Heart right ventricle (tissue), 16 donors: ENCODE results near the gene SLC15A3. TPM values are rescaled to one million over a fixed set of nuclear protein-coding genes. Genes with fewer than 3 reads are reported as not detected.

ENCODE experiments used
- ATAC-seq, 8 donors: fragments of 200-7000 bp; cut with Tn5 transposase; one replicate each; pipeline ENCODE4 v1.9.1; 2020; ENCODE audit warnings: mild to moderate bottlenecking in 8 of 8, moderate library complexity in 8 of 8, moderate number of reproducible peaks in 1 of 8
- DNase-seq, 2 donors: peaks; one replicate each; pipeline ENCODE4 v3.0.0-alpha.2; 2020
- H3K27ac ChIP-seq, 10 donors: fragments of 200-600 bp; sonication (generic) in 2 of 10; one replicate each; pipeline versions ENCODE4 v1.5.0 to v1.8.0; 2020 to 2022; ENCODE audit warnings: mild to moderate bottlenecking in 3 of 10
- H3K27me3 ChIP-seq, 7 donors: fragments of 200-600 bp; one replicate each; pipeline ENCODE4 v1.8.0; 2021 to 2022; ENCODE audit warnings: mild to moderate bottlenecking in 2 of 7
- H3K36me3 ChIP-seq, 9 donors: fragments of 200-600 bp; sonication (generic) in 1 of 9; one replicate each; pipeline versions ENCODE4 v1.5.0 to v1.8.0; 2020 to 2022; ENCODE audit warnings: mild to moderate bottlenecking in 2 of 9
- H3K4me1 ChIP-seq, 9 donors: fragments of 200-600 bp; sonication (generic) in 1 of 9; one replicate each; pipeline versions ENCODE4 v1.5.0 to v1.8.0; 2020 to 2022; ENCODE audit warnings: mild to moderate bottlenecking in 4 of 9
- H3K4me3 ChIP-seq, 10 donors: fragments of 200-600 bp; sonication (generic) in 2 of 10; one replicate each; pipeline versions ENCODE4 v1.5.0 to v1.8.0; 2020 to 2022; ENCODE audit warnings: mild to moderate bottlenecking in 7 of 10, moderate library complexity in 2 of 10
- H3K9me3 ChIP-seq, 11 donors: fragments of 200-600 bp in 10 of 11; sonication (generic) in 2 of 11; one replicate each; pipeline versions ENCODE4 v1.5.0 to v1.8.0; 2013 to 2022; ENCODE audit warnings: mild to moderate bottlenecking in 2 of 11, control low read depth in 1 of 11, moderate library complexity in 1 of 11
- CTCF ChIP-seq, 9 donors: fragments of 200-600 bp; sonication (generic) in 2 of 9; IDR thresholded peaks; one replicate each; pipeline versions ENCODE4 v1.5.0 to v1.8.0; 2021 to 2022; ENCODE audit warnings: antibody characterized with exemption in 9 of 9, mild to moderate bottlenecking in 5 of 9, moderate library complexity in 1 of 9
- WGBS, 2 donors: extraction: QIAGEN DNeasy Blood & Tissue Kit; methylation state at CpG; one replicate each; pipeline ENCODE4 v1.1.7; 2013; ENCODE audit warnings: inconsistent platforms in 1 of 2; 5-methylcytosine and 5-hydroxymethylcytosine counted together
- intact Hi-C, 10 donors: fragments of 100-400 bp; cut with DNase I; formaldehyde crosslinking; loops; one replicate each; pipeline versions ENCODE4 v1.11.1 to v1.14.2; 2022
- polyA plus RNA-seq, 2 donors: library from polyadenylated mRNA; stranded (reverse); fragments of 200-250 nt; gene quantifications; one replicate each; pipeline ENCODE4 v1.2.3, GENCODE V29; 2013
- total RNA-seq, 10 donors: library from RNA; stranded (reverse); fragmentation: NEBNext Ultra II Directional in 3 of 10; extraction: Animal tissue kit (Norgen Biotek cat#: 25700) in 3 of 10; gene quantifications; one replicate each; pipeline versions ENCODE4 v1.2.1 to v1.2.4, GENCODE V29; 2021 to 2023
- donor health status: Arrhythmogenic right ventricular cardiomyopathy.
- donor health status: ischemic (EF 13 %, LVEDD 7.1; RV severe dilation, severe dysfunction).
- donor health status: healthy with polysubstance abuse.
- donor health status: DM: no; HTN: yes; CAD: no.
- donor health status: DM: no; HTN: no; CAD: no.
- donor health status: ischemic (EF 25% LVEDD 6.9; RV normal size, moderate dysfunction).
- donor health status: ischemic (EF 25% LVEDD 5.7; RV mildly dilated, moderate dysfunction).
- donor health status: healthy.
- donor health status: DM: yes; HTN: yes; CAD: no.
- donor health status: Ischemic cardiomyopathy.
- donor health status: ischemic (EF 35%, LVEDD 5.7; RV mildly dilated, moderate dysfunction).
- donor health status: nonischemic (EF 11% LVEDD 7.7; RV severe dilation, severe dysfunction).
- donor health status: DM: yes; HTN: yes; CAD: no.
- donor health status: PGD.
- donor health status: ischemic (EF 29% LVEDD 5.4; RV normal size, mild dysfunction).
- donor health status: nonischemic (EF 23%, LVEDD 6.1; RV moderate dilation, normal function).

Gene SLC15A3
- total and polyA plus RNA-seq, 12 donors: 9.5 to 52.4 (median 19.5) TPM

GRCh38 chr11:60919956-60920355 lies 32.0 kb downstream of the SLC15A3 start:
- no peak for TF ChIP-seq CTCF (IDR thresholded peaks at IDR 0.05)
- Histone ChIP-seq H3K4me3 (no peak overlapping the region), H3K4me1 (peaks cover 10 to 72% (median 60%) of the 10 kb centered on the region in 9 donors), H3K9me3 (no peaks in the 10 kb centered on the region), H3K27ac (no peak overlapping the region), H3K27me3 (peaks cover 0 to 17% (median 5%) of the 10 kb centered on the region in 7 donors), H3K36me3 (peaks cover 0 to 48% (median 32%) of the 10 kb centered on the region in 9 donors)
- 47 to 58% methylated on average over 2 of the region's 2 CpGs for WGBS, 2 donors
- ATAC-seq (no peak), DNase-seq (no peak)
- intact Hi-C loops: loop anchor here in 4 of 10 donors (5.0 to 10.0 kb wide), 4 partner anchors 32 to 215 kb away; partner anchors contain the start of gene SLC15A3 (in 2 of the 4)

- no peak for TF ChIP-seq CTCF (IDR thresholded peaks at IDR 0.05)
- DNase-seq: no peak
- Histone ChIP-seq H3K27ac (no peak overlapping the region), H3K4me3 (no peak overlapping the region), H3K9me3 (no peaks in the 10 kb centered on the region), H3K4me1 (peaks cover 10 to 71% (median 60%) of the 10 kb centered on the region in 9 donors), H3K36me3 (peaks cover 0 to 48% (median 32%) of the 10 kb centered on the region in 9 donors), H3K27me3 (peaks cover 0 to 11% (median 0%) of the 10 kb centered on the region in 7 donors)
- 95% methylated on average over 1 of the region's 1 CpG for WGBS, 2 donors
- intact Hi-C loops: loop anchor here in 4 of 10 donors (5.0 to 10.0 kb wide), 4 partner anchors 33 to 215 kb away; partner anchors contain the start of gene SLC15A3 (in 2 of the 4)
- no peak for ATAC-seq
Observed at GRCh38 chr11:60919320-60919719, 32.7 kb downstream of the SLC15A3 start.

DNA sequence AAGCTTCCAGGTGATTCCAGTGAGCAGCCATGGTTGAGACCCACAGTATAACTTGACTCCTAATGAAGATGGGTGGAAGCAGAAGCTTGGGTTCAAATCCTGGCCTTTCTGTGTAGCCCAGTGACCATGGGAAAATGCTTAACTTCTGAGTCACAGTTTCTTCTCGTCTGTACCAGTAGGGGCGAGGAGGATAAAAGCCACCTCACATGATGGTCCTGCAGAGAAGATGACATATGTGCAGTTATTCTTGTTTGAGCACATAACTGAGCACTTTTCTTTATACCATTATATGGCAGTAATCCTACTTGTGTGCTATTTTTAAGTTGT lies 33.1 kb downstream of the SLC15A3 start:
- peaks cover 0 to 48% (median 32%) of the 10 kb centered on the region in 9 donors for H3K36me3 ChIP-seq
- ATAC-seq (no peak), DNase-seq (no peak)
- H3K27ac ChIP-seq: no peak overlapping the region
- no peaks in the 10 kb centered on the region for H3K9me3 ChIP-seq
- peaks cover 8 to 67% (median 57%) of the 10 kb centered on the region in 9 donors for H3K4me1 ChIP-seq
- TF ChIP-seq CTCF (IDR thresholded peaks at IDR 0.05): no peak
- intact Hi-C loops: loop anchor here in 4 of 10 donors (5.0 to 10.0 kb wide), 4 partner anchors 33 to 216 kb away; partner anchors contain the start of gene SLC15A3 (in 2 of the 4)
- H3K27me3 ChIP-seq: peaks cover 0 to 7% (median 0%) of the 10 kb centered on the region in 7 donors
- H3K4me3 ChIP-seq: no peak overlapping the region
- 56 to 58% methylated on average over 2 of the region's 2 CpGs for WGBS, 2 donors

DNA sequence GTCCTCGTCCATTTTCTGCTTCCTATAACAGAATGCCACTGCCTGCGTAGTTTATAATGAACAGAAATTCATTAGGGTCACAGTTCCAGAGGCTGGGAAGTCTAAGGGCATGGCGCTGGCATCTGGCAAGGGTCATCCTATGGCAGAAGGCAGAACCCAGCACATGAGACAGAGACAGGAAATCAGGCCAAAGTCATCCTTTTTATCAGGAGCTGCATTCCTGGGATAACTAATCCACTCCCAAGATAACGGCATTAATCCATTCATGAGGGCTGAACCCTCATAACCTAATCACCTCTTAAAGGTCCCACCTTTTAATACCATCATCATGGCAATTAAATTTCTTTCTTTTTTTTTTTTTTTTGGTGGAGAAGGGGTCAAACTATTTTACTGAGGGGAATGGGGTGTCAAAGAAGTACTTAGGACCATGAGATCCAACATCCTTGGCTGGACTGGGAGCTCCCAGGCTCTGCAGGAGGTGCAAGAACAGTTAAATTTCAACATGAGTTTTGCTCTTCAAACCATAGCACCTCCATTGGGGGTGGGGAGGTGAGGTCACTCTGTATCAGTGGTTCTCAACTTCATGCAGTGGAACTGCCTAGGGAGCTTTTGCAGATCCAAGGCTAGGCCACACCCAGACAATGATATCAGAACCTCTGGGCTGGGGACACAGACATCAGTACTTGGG lies 33.6 kb downstream of the SLC15A3 start:
- H3K27ac ChIP-seq: no peak overlapping the region
- peaks cover 0 to 48% (median 32%) of the 10 kb centered on the region in 9 donors for H3K36me3 ChIP-seq
- no peak overlapping the region for H3K4me3 ChIP-seq
- peaks cover 0 to 2% (median 0%) of the 10 kb centered on the region in 7 donors for H3K27me3 ChIP-seq
- no peak for DNase-seq
- intact Hi-C loops: loop anchor here in 4 of 10 donors (5.0 to 10.0 kb wide), 4 partner anchors 34 to 216 kb away; partner anchors contain the start of gene SLC15A3 (in 2 of the 4)
- H3K9me3 ChIP-seq: no peaks in the 10 kb centered on the region
- no peak for ATAC-seq
- 83 to 86% methylated on average over 4 of the region's 4 CpGs for WGBS, 2 donors
- no peak for TF ChIP-seq CTCF (IDR thresholded peaks at IDR 0.05)
- peaks cover 7 to 64% (median 54%) of the 10 kb centered on the region in 9 donors for H3K4me1 ChIP-seq
